ENCODE data around the gene LIMCH1. TPM values are rescaled to one million over a fixed set of nuclear protein-coding genes. Genes with fewer than 3 reads are reported as not detected.

Gene LIMCH1
- total RNA-seq, 1 donor from 2014 or later: not detected

DNA sequence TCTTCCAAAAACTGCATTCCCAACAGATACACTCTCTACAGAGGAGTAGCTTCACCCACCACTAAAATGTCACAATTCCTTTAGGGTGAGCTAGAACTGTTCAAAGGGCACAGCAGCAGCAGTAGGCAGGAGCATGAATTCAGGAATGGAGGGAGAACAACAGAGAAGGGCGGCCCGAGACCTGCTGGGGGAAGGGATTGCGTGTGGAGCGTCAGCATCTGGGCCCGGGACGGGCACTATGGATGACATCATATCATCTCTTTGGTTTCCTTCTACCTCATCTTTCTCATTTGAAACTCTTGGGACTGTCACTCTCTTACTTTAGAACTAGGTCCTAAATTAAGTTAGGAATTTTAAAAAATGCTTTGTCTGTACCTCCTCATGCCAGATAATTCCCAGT lies 115.6 kb downstream of the LIMCH1 start:
- TF ChIP-seq, protein P1, sequence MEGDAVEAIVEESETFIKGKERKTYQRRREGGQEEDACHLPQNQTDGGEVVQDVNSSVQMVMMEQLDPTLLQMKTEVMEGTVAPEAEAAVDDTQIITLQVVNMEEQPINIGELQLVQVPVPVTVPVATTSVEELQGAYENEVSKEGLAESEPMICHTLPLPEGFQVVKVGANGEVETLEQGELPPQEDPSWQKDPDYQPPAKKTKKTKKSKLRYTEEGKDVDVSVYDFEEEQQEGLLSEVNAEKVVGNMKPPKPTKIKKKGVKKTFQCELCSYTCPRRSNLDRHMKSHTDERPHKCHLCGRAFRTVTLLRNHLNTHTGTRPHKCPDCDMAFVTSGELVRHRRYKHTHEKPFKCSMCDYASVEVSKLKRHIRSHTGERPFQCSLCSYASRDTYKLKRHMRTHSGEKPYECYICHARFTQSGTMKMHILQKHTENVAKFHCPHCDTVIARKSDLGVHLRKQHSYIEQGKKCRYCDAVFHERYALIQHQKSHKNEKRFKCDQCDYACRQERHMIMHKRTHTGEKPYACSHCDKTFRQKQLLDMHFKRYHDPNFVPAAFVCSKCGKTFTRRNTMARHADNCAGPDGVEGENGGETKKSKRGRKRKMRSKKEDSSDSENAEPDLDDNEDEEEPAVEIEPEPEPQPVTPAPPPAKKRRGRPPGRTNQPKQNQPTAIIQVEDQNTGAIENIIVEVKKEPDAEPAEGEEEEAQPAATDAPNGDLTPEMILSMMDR (IDR thresholded peaks at IDR 0.05): no peak
- Mint-ChIP-seq H3K27me3 (peaks cover 8% of the 10 kb centered on the region), H3K9me3 (no peaks in the 10 kb centered on the region), H3K4me3 (no peak overlapping the region), H3K36me3 (ENCODE audit: low read depth) (no peaks in the 10 kb centered on the region), H3K4me1 (no peaks in the 10 kb centered on the region), H3K27ac (no peak overlapping the region)
- ChIA-PET CTCF (interaction anchor here (3.0 kb wide), 1 partner anchor 8 kb away, joined by 10 read pairs; no protein-coding TSS in a partner anchor), POLR2A (no interaction called here)
- no peak for DNase-seq
- intact Hi-C loops (cut with micrococcal nuclease): no loop called here
- ATAC-seq (ENCODE audit: low read depth): no peak

DNA sequence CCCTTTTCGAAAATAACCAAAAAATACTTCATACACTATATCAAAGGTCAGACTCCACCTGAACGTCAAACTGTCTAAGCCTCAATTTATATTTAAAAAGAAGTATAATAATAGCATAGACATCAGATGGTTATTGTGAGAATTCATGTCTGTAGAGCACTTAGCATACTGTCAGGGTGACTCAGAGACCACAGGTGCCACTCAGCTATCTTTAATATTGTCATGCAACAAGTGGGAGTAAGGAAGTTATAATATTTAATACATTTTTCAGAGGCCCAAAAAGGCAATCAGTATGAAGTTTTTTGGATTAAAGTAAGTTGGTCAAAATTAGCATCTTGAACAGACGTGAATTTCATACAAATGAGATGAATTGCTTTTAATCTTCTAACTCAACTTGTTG lies 117.2 kb downstream of the LIMCH1 start:
- Mint-ChIP-seq H3K27me3 (peaks cover 8% of the 10 kb centered on the region), H3K36me3 (ENCODE audit: low read depth) (no peaks in the 10 kb centered on the region), H3K4me3 (no peak overlapping the region), H3K9me3 (no peaks in the 10 kb centered on the region), H3K27ac (no peak overlapping the region), H3K4me1 (no peaks in the 10 kb centered on the region)
- ChIA-PET POLR2A (no interaction called here), CTCF (no interaction called here)
- DNase-seq (no peak), ATAC-seq (ENCODE audit: low read depth) (no peak)
- TF ChIP-seq, protein P1 (IDR thresholded peaks at IDR 0.05): no peak
- intact Hi-C loops (cut with micrococcal nuclease): no loop called here

DNA sequence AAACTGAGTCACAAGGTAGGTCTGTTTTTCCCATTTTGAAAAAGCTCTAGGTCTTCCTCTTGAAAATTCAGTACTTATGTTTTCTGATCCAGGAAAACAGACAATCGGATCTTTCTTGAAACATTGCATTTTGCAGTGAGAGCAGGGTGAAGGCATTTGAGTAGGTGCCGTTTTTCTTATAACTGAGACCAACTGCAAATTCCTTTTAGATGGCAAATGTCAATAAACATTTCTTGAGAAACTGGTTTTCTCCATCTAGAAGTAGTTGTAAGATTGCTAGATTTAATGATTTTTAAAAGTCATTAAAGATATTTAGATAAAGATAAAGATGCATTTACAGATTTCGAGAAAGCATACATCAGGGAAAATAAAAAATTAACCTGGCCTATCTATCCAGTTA lies 118.1 kb downstream of the LIMCH1 start:
- ATAC-seq (ENCODE audit: low read depth): no peak
- no peak for DNase-seq
- Mint-ChIP-seq H3K4me3 (no peak overlapping the region), H3K4me1 (no peaks in the 10 kb centered on the region), H3K9me3 (no peaks in the 10 kb centered on the region), H3K27me3 (peaks cover 8% of the 10 kb centered on the region), H3K36me3 (ENCODE audit: low read depth) (no peaks in the 10 kb centered on the region), H3K27ac (no peak overlapping the region)
- POLR2A ChIA-PET: no interaction called here
- CTCF ChIA-PET: interaction anchor here (1.4 kb wide), 1 partner anchor 375 kb away, joined by 4 read pairs; no protein-coding TSS in a partner anchor
- TF ChIP-seq, protein P1 (IDR thresholded peaks at IDR 0.05): no peak
- intact Hi-C loops (cut with micrococcal nuclease): no loop called here

DNA sequence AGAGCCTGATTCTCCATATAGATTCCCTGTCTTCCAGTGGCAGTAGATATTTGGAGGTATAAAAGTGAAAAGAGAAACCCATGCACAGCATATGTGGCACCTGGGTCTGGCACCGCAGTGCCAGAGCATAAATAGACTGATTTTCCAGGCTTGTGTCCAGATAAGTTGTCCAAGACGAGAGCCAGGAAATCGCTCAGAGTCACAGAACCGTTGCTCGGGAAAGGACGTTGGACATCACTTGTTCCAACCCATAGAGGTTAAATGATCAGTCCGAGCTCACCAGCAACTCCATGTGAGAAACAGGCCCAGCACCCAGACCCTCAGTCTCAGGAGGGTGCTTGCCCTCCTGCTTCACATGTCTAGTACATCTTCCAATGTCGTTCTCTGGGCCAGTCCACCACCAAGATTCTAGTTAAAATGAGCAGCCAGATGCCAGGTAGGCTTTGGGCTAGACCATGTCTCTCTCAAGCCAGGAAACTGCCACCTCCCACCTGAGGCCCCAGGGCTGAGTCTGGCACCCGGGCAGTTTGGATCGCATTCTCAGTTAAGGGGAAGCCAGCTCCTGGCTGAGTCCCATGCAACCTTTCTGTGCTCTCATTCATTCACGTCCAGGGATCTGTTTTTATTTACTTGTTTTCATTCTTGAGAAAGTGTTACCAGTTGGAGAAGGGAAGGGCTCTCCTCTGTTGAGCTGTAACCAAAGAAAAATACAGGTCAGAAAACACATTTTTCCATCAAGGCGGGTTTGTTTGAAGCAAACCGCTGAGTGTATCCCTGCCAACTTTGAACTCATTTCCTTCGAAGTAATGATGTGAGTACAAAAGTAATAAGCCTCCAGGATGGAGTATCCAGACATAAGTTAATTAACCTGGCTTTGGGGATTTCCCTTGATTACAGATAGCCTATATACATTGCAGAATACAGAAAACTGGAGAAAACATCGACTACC lies 118.9 kb downstream of the LIMCH1 start:
- H3K4me3 Mint-ChIP-seq: no peak overlapping the region
- H3K4me1 Mint-ChIP-seq: no peaks in the 10 kb centered on the region
- no peak overlapping the region for H3K27ac Mint-ChIP-seq
- ATAC-seq (ENCODE audit: low read depth) (no peak), DNase-seq (no peak)
- POLR2A ChIA-PET: no interaction called here
- H3K9me3 Mint-ChIP-seq: no peaks in the 10 kb centered on the region
- H3K36me3 Mint-ChIP-seq (ENCODE audit: low read depth): no peaks in the 10 kb centered on the region
- peaks cover 8% of the 10 kb centered on the region for H3K27me3 Mint-ChIP-seq
- TF ChIP-seq, protein P1 (IDR thresholded peaks at IDR 0.05): no peak
- intact Hi-C loops (cut with micrococcal nuclease): no loop called here
- CTCF ChIA-PET: interaction anchor here (1.4 kb wide), 1 partner anchor 376 kb away, joined by 4 read pairs; no protein-coding TSS in a partner anchor

DNA sequence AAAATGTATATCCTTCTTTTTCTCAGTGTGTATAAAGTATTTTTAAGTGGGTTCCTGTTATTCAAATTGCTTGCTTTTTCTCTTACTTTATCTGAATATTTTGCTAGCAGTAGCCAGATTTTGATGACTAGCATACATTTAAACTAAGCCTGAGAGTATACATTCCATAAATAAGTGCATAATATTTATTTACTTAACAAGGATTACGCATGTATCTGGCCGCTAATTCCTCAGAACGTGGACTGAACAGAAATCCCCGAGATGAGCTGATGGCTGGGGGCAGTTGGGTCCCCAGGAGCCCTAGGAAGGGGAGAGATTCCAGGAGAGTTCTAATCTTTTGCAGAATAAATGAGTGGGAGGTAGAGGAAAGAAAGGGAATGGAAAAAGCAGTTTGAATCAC lies 119.6 kb downstream of the LIMCH1 start:
- intact Hi-C loops (cut with micrococcal nuclease): no loop called here
- Mint-ChIP-seq H3K27ac (no peak overlapping the region), H3K27me3 (peaks cover 8% of the 10 kb centered on the region), H3K36me3 (ENCODE audit: low read depth) (no peaks in the 10 kb centered on the region), H3K4me3 (no peak overlapping the region), H3K9me3 (no peaks in the 10 kb centered on the region), H3K4me1 (no peaks in the 10 kb centered on the region)
- CTCF ChIA-PET: interaction anchor here (1.4 to 6.9 kb wide), 2 partner anchors 376 to 377 kb away, joined by 4 to 86 read pairs; no protein-coding TSS in a partner anchor
- no peak for ATAC-seq (ENCODE audit: low read depth)
- DNase-seq: no peak
- TF ChIP-seq, protein P1 (IDR thresholded peaks at IDR 0.05): no peak
- POLR2A ChIA-PET: interaction anchor here (0.6 kb wide), 1 partner anchor 1422 kb away, joined by 3 read pairs; no protein-coding TSS in a partner anchor
